Mammary epithelial cell (primary cell): ENCODE measurements around the gene TM9SF4.

Experiments
- EZH2 ChIP-seq: IDR thresholded peaks from 2 replicates; pipeline ENCODE4 v1.6.1; 2012; ENCODE audit warnings: low read length, inconsistent platforms, borderline replicate concordance
- TF ChIP-seq, protein P1 (sequence below), 2 donors: IDR thresholded peaks in 1 of 2; conservative IDR thresholded peaks in 1 of 2; 2 replicates each; pipeline ENCODE4 v1.5.1; 2011 to 2012; ENCODE audit warnings: inconsistent platforms in 2 of 2, low read length in 2 of 2, mild to moderate bottlenecking in 2 of 2, control low read depth in 1 of 2, low read depth in 1 of 2; ENCODE audit not compliant: insufficient read depth in 1 of 2; ENCODE audit errors: extremely low read depth in 1 of 2

DNA sequence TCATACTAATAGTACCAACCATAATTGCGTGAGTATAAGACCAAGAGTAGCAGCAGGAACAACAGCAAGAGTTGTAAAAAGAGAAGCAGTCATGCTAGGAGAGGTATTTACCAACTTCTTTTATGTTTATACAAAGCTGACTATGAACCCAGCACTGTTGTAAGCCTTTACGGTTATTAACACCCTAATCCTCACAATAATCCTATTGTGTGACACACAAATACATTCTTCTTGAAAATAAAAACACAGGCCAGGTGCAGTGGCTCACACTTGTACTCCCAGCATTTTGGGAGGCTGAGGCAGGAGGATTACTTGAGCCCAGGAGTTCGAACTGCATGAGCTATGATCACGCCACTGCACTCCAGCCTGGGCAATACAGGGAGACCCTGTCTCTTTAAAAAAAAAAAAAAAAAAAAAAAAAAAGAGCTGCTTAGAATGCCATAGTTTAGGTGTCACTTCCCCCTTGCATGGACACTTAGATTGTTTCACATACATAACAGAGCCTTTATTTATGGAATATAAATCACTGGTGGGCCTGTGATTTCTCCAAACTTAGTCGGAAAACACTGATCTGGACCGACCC, 37.3 kb upstream of the TM9SF4 start:
- TF ChIP-seq, protein P1, sequence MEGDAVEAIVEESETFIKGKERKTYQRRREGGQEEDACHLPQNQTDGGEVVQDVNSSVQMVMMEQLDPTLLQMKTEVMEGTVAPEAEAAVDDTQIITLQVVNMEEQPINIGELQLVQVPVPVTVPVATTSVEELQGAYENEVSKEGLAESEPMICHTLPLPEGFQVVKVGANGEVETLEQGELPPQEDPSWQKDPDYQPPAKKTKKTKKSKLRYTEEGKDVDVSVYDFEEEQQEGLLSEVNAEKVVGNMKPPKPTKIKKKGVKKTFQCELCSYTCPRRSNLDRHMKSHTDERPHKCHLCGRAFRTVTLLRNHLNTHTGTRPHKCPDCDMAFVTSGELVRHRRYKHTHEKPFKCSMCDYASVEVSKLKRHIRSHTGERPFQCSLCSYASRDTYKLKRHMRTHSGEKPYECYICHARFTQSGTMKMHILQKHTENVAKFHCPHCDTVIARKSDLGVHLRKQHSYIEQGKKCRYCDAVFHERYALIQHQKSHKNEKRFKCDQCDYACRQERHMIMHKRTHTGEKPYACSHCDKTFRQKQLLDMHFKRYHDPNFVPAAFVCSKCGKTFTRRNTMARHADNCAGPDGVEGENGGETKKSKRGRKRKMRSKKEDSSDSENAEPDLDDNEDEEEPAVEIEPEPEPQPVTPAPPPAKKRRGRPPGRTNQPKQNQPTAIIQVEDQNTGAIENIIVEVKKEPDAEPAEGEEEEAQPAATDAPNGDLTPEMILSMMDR (conservative IDR thresholded peaks at IDR 0.05 in 1 of 2, IDR thresholded peaks at IDR 0.05 in 1 of 2; ENCODE audit: extremely low read depth in 1 of 2, insufficient read depth in 1 of 2, low read depth in 1 of 2, low read length in 2 of 2) = no peak
- no peak for TF ChIP-seq EZH2
